Hematopoietic multipotent progenitor cell treated with erythropoietin and hydrocortisone succinate and interleukin-3 and kit ligand, for 15 days (in vitro differentiated cells): Measurements from ENCODE around the gene OR4M1.
"Not testable (repeated sequence)": the region's sequence is repeated elsewhere in the genome, so short reads cannot be mapped to it uniquely, and the experiment has no call there.

ENCODE experiments used
- DNase-seq: peaks from one replicate; pipeline ENCODE4 v3.0.0-alpha.2; 2015; ENCODE audit warnings: low spot score

Gene OR4M1

DNA sequence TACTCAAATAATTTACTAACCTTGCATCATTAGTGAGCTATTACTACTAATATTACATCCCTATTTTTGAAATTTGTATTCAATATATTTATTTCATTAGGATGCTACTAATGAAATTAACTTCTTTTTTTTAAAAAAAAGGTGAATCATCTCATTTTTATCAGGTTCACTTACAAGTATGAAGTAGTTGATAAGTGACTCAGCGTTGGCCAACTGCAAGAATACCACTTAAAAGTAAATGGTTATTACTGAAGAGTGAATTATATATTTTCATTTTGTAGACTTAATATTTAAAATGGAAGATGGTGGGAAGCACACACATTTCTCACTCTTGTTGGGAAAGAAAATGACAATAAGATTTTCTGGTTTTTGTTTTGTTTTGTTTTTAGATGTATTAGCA, 49.9 kb downstream of the OR4M1 start:
- DNase-seq = no peak

DNA sequence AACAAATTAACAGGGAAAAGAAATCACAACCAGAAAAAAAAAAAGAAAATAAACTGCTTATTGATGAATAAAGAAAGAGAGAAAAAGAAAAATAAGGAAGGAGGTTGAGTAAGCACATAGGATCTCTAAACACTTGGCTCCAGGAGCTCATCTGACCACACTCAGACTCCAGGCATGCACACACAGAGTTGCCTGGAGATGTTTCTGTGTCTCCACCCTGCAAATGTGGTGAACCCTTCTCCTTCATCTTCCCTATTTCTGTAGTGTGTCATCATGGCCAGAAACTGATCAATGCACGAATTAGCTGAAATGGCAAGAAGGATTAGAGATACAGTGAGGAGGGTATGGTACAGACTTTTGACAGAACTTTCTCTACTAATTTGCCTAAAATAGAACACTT, 50.5 kb downstream of the OR4M1 start:
- no peak for DNase-seq

DNA sequence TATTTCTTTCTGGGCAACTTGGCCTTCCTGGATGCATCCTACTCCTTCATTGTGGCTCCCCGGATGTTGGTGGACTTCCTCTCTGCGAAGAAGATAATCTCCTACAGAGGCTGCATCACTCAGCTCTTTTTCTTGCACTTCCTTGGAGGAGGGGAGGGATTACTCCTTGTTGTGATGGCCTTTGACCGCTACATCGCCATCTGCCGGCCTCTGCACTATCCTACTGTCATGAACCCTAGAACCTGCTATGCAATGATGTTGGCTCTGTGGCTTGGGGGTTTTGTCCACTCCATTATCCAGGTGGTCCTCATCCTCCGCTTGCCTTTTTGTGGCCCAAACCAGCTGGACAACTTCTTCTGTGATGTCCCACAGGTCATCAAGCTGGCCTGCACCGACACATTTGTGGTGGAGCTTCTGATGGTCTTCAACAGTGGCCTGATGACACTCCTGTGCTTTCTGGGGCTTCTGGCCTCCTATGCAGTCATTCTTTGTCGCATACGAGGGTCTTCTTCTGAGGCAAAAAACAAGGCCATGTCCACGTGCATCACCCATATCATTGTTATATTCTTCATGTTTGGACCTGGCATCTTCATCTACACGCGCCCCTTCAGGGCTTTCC, 54.4 kb downstream of the OR4M1 start:
- DNase-seq = not testable (repeated sequence)

DNA sequence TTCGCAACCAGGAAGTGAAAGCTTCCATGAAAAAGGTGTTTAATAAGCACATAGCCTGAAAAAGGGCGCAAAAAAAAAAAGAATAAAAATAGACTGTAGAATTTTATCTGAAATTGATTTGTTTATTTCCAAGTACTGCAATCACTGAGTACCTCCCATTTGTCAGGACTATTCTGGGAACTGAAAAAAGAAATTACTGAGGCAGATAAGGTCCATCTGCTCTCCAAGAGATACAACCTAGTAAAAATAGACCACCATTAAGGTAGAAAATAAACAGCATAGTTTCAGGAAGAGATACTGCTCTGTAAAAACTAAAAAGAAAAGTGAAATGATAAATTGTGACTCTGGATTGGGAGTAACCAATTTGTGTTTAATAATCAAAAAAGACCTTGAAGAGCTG, 55.0 kb downstream of the OR4M1 start:
- DNase-seq = no peak
